ENCODE data around the gene TMEM145. TPM values are rescaled to one million over a fixed set of nuclear protein-coding genes. Genes with fewer than 3 reads are reported as not detected.
A peak's percentile ranks its signal among the peaks of the same experiment; 100 is the strongest.

TMEM145 gene
- total RNA-seq, 1 donor from 2014 or later, result not detected

GRCh38 chr19:42313840-42314755, 989 bp downstream of the TMEM145 start:
- POLR2A ChIA-PET, result interaction anchor here (0.5 kb wide), 1 partner anchor 192 kb away, joined by 3 read pairs; no protein-coding TSS in a partner anchor
- intact Hi-C loops (cut with micrococcal nuclease), result loop anchor here (1.0 kb wide), 1 partner anchor 11 kb away; the partner anchor contains the start of gene MEGF8
- no peaks in the 10 kb centered on the region for H3K36me3 Mint-ChIP-seq (ENCODE audit: low read depth)
- H3K4me1 Mint-ChIP-seq, result peaks cover 19% of the 10 kb centered on the region
- no peak overlapping the region for H3K4me3 Mint-ChIP-seq
- peaks cover 28% of the 10 kb centered on the region for H3K27me3 Mint-ChIP-seq
- DNase-seq (no peak), ATAC-seq (ENCODE audit: low read depth) (no peak)
- CTCF ChIA-PET, result no interaction called here
- no peak for TF ChIP-seq CTCF (IDR thresholded peaks at IDR 0.05)
- H3K27ac Mint-ChIP-seq, result no peak overlapping the region
- no peaks in the 10 kb centered on the region for H3K9me3 Mint-ChIP-seq

GRCh38 chr19:42315024-42315423, 1.9 kb downstream of the TMEM145 start:
- Mint-ChIP-seq H3K27me3 (peaks cover 28% of the 10 kb centered on the region), H3K9me3 (no peaks in the 10 kb centered on the region), H3K27ac (no peak overlapping the region), H3K4me3 (no peak overlapping the region), H3K4me1 (peaks cover 19% of the 10 kb centered on the region), H3K36me3 (ENCODE audit: low read depth) (no peaks in the 10 kb centered on the region)
- DNase-seq (no peak), ATAC-seq (ENCODE audit: low read depth) (no peak)
- CTCF ChIA-PET, result no interaction called here
- intact Hi-C loops (cut with micrococcal nuclease), result no loop called here
- TF ChIP-seq CTCF (IDR thresholded peaks at IDR 0.05), result no peak
- POLR2A ChIA-PET, result interaction anchor here (0.9 kb wide), 1 partner anchor 21 kb away, joined by 7 read pairs; no protein-coding TSS in a partner anchor

- Mint-ChIP-seq H3K27me3 (peaks cover 26% of the 10 kb centered on the region), H3K36me3 (ENCODE audit: low read depth) (no peaks in the 10 kb centered on the region), H3K27ac (no peak overlapping the region), H3K4me3 (peak overlapping the region; percentile 1), H3K9me3 (no peaks in the 10 kb centered on the region), H3K4me1 (peaks cover 19% of the 10 kb centered on the region)
- intact Hi-C loops (cut with micrococcal nuclease), result no loop called here
- TF ChIP-seq CTCF (IDR thresholded peaks at IDR 0.05), result no peak
- ChIA-PET POLR2A (interaction anchor here (0.6 kb wide), 2 partner anchors 22 to 60 kb away, joined by 3 read pairs; no protein-coding TSS in a partner anchor), CTCF (interaction anchor here (1.2 kb wide), 1 partner anchor 80 kb away, joined by 3 read pairs; no protein-coding TSS in a partner anchor)
- ATAC-seq (ENCODE audit: low read depth) (no peak), DNase-seq (no peak)
These were observed 3.4 kb downstream of the TMEM145 start for GRCh38 chr19:42316223-42317211.

- H3K36me3 Mint-ChIP-seq (ENCODE audit: low read depth), result no peaks in the 10 kb centered on the region
These were observed 4.4 kb downstream of the TMEM145 start for GRCh38 chr19:42317535-42317934.

More at GRCh38 chr19:42317535-42317934, 4.4 kb downstream of the TMEM145 start:
- no peak overlapping the region for H3K4me3 Mint-ChIP-seq
- CTCF ChIA-PET, result no interaction called here
- peaks cover 18% of the 10 kb centered on the region for H3K4me1 Mint-ChIP-seq
- DNase-seq (no peak), ATAC-seq (ENCODE audit: low read depth) (no peak)
- POLR2A ChIA-PET, result interaction anchor here (0.6 kb wide), 1 partner anchor 40 kb away, joined by 4 read pairs; no protein-coding TSS in a partner anchor
- no peak for TF ChIP-seq CTCF (IDR thresholded peaks at IDR 0.05)
- no peak overlapping the region for H3K27ac Mint-ChIP-seq
- H3K9me3 Mint-ChIP-seq, result no peaks in the 10 kb centered on the region
- intact Hi-C loops (cut with micrococcal nuclease), result no loop called here
- peaks cover 21% of the 10 kb centered on the region for H3K27me3 Mint-ChIP-seq
